Common myeloid progenitor, CD34-positive (primary cell): ENCODE measurements around the gene CNOT4.

ENCODE experiments used
- CTCF ChIA-PET: fragments of 350-600 bp; sonication (Branson Sonifier 250); formaldehyde crosslinking; loops from one replicate; lab custom pipeline; 2021; ENCODE audit warnings: antibody characterized with exemption; lab: Charles Lee
- POLR2A ChIA-PET: fragments of 350-600 bp; sonication (Branson Sonifier 250); formaldehyde crosslinking; loops from one replicate; lab custom pipeline; 2021; ENCODE audit warnings: antibody characterized with exemption; lab: Charles Lee
- DNase-seq, 3 donors: peaks; one replicate each; pipeline versions ENCODE4 v3.0.0 to v3.0.0-alpha.2; 2013
- H3K27ac ChIP-seq, 2 experiments: 1 replicate in 1 of 2; 2 replicates in 1 of 2; pipeline ENCODE4 v1.7.0; 2013; ENCODE audit warnings: inconsistent platforms in 2 of 2, low read length in 2 of 2, mild to moderate bottlenecking in 2 of 2, low read depth in 1 of 2, moderate library complexity in 1 of 2; ENCODE audit not compliant: severe bottlenecking in 2 of 2, insufficient read depth in 1 of 2, poor library complexity in 1 of 2
- H3K27me3 ChIP-seq, 5 experiments: replicated peaks in 2 of 5; 1 replicate in 3 of 5; 2 replicates in 2 of 5; pipeline versions ENCODE4 v1.6.1 to v1.7.0; 2013; ENCODE audit warnings: low read length in 4 of 5, mild to moderate bottlenecking in 2 of 5, moderate library complexity in 2 of 5, inconsistent platforms in 1 of 5; ENCODE audit not compliant: insufficient read depth in 5 of 5, control insufficient read depth in 4 of 5
- H3K36me3 ChIP-seq, 4 experiments: 1 replicate in 2 of 4; 2 replicates in 2 of 4; pipeline versions ENCODE4 v1.6.1 to v1.7.0; 2013; ENCODE audit warnings: low read length in 3 of 4, control low read depth in 1 of 4, mild to moderate bottlenecking in 1 of 4; ENCODE audit not compliant: control insufficient read depth in 4 of 4, insufficient read depth in 4 of 4
- H3K4me1 ChIP-seq, 4 experiments: 1 replicate in 3 of 4; 2 replicates in 1 of 4; pipeline versions ENCODE4 v1.6.1 to v1.7.1; 2013; ENCODE audit warnings: low read length in 3 of 4, mild to moderate bottlenecking in 3 of 4, control low read depth in 1 of 4, inconsistent platforms in 1 of 4, moderate library complexity in 1 of 4; ENCODE audit not compliant: control insufficient read depth in 4 of 4, insufficient read depth in 4 of 4; ENCODE audit errors: control extremely low read depth in 1 of 4
- H3K4me3 ChIP-seq, 7 experiments: 1 replicate in 4 of 7; 2 replicates in 3 of 7; pipeline versions ENCODE4 v1.5.1 to v1.7.0; 2013; ENCODE audit warnings: mild to moderate bottlenecking in 7 of 7, low read length in 6 of 7, moderate library complexity in 6 of 7, inconsistent platforms in 2 of 7, low read depth in 2 of 7, control low read depth in 1 of 7; ENCODE audit not compliant: insufficient read depth in 4 of 7, control insufficient read depth in 1 of 7; ENCODE audit errors: extremely low read depth in 1 of 7
- H3K9me3 ChIP-seq, 5 experiments: 1 replicate in 4 of 5; 2 replicates in 1 of 5; pipeline versions ENCODE4 v1.6.1 to v1.7.1; 2013; ENCODE audit warnings: low read length in 4 of 5, mild to moderate bottlenecking in 2 of 5, inconsistent platforms in 1 of 5, low read depth in 1 of 5, moderate library complexity in 1 of 5; ENCODE audit not compliant: control insufficient read depth in 4 of 5, insufficient read depth in 2 of 5; ENCODE audit errors: control extremely low read depth in 1 of 5
- WGBS: methylation state at CpG from one replicate; pipeline ENCODE4 v1.1.5; 2013; ENCODE audit not compliant: insufficient coverage; 5-methylcytosine and 5-hydroxymethylcytosine counted together

Gene CNOT4

GRCh38 chr7:135428011-135428410, 81.9 kb downstream of the CNOT4 start:
- no peaks in the 10 kb centered on the region for H3K9me3 ChIP-seq
- ChIA-PET POLR2A (no interaction called here), CTCF (interaction anchor here (1.0 to 1.6 kb wide), 2 partner anchors 13 to 19 kb away, joined by 3 read pairs; no protein-coding TSS in a partner anchor)
- H3K36me3 ChIP-seq, result peaks cover 0 to 6% (median 3%) of the 10 kb centered on the region in 4 experiments
- H3K27ac ChIP-seq, result no peak overlapping the region
- H3K4me1 ChIP-seq, result peaks cover 0 to 8% (median 4%) of the 10 kb centered on the region in 4 experiments
- H3K4me3 ChIP-seq, result no peak overlapping the region
- DNase-seq, result no peak
- H3K27me3 ChIP-seq, result no peaks in the 10 kb centered on the region

GRCh38 chr7:135427166-135427565, 82.7 kb downstream of the CNOT4 start:
- CTCF ChIA-PET, result interaction anchor here (0.7 to 1.0 kb wide), 2 partner anchors 20 to 35 kb away, joined by 3 read pairs; no protein-coding TSS in a partner anchor

GRCh38 chr7:135425036-135425435, 84.9 kb downstream of the CNOT4 start:
- Histone ChIP-seq H3K36me3 (peaks cover 0 to 8% (median 4%) of the 10 kb centered on the region in 4 experiments), H3K27me3 (no peaks in the 10 kb centered on the region), H3K27ac (peak overlapping the region in 1 of 2 experiments; percentile 7), H3K4me1 (peaks cover 0 to 6% (median 2%) of the 10 kb centered on the region in 4 experiments), H3K4me3 (no peak overlapping the region), H3K9me3 (no peaks in the 10 kb centered on the region)
- DNase-seq, result peak in 2 of 3 donors; percentile 43 to 59
- ChIA-PET CTCF (interaction anchor here (2.2 kb wide), 1 partner anchor 9 kb away, joined by 13 read pairs; no protein-coding TSS in a partner anchor), POLR2A (no interaction called here)
- no CpG with 5 or more reads among the region's 2 CpGs for WGBS

More at GRCh38 chr7:135427166-135427565, 82.7 kb downstream of the CNOT4 start:
- Histone ChIP-seq H3K27ac (no peak overlapping the region), H3K27me3 (no peaks in the 10 kb centered on the region), H3K9me3 (no peaks in the 10 kb centered on the region), H3K36me3 (peaks cover 0 to 3% (median 1%) of the 10 kb centered on the region in 4 experiments), H3K4me1 (peaks cover 0 to 8% (median 4%) of the 10 kb centered on the region in 4 experiments), H3K4me3 (no peak overlapping the region)
- DNase-seq, result no peak
- POLR2A ChIA-PET, result no interaction called here

- POLR2A ChIA-PET, result no interaction called here
- Histone ChIP-seq H3K4me1 (peaks cover 0 to 2% (median 0%) of the 10 kb centered on the region in 4 experiments), H3K27me3 (no peaks in the 10 kb centered on the region), H3K27ac (no peak overlapping the region), H3K4me3 (no peak overlapping the region), H3K36me3 (peaks cover 7 to 19% (median 10%) of the 10 kb centered on the region in 4 experiments), H3K9me3 (no peaks in the 10 kb centered on the region)
- WGBS, result 93% methylated on average over 4 of the region's 4 CpGs
- DNase-seq, result no peak
- CTCF ChIA-PET, result interaction anchor here (1.1 to 1.2 kb wide), 3 partner anchors 10 to 85 kb away, joined by 3 to 5 read pairs (median 4); no protein-coding TSS in a partner anchor
These were observed 89.1 kb downstream of the CNOT4 start for GRCh38 chr7:135420786-135421185.

- Histone ChIP-seq H3K4me3 (no peak overlapping the region), H3K36me3 (peaks cover 7 to 19% (median 12%) of the 10 kb centered on the region in 4 experiments), H3K9me3 (no peaks in the 10 kb centered on the region), H3K4me1 (peaks cover 0 to 9% (median 0%) of the 10 kb centered on the region in 4 experiments), H3K27ac (no peak overlapping the region), H3K27me3 (no peaks in the 10 kb centered on the region)
- POLR2A ChIA-PET, result no interaction called here
- 100% methylated on average over 3 of the region's 3 CpGs for WGBS
- DNase-seq, result no peak
- CTCF ChIA-PET, result interaction anchor here (0.7 to 3.2 kb wide), 5 partner anchors 8 to 143 kb away, joined by 3 to 15 read pairs (median 6); partner anchors contain the start of gene NUP205
These were observed 93.5 kb downstream of the CNOT4 start for GRCh38 chr7:135416431-135416830.

GRCh38 chr7:135414850-135415439, 95.0 kb downstream of the CNOT4 start:
- peak; percentile 84 to 88 (median 86) for DNase-seq
- Histone ChIP-seq H3K4me1 (peaks cover 0 to 9% (median 0%) of the 10 kb centered on the region in 4 experiments), H3K4me3 (no peak overlapping the region), H3K27me3 (no peaks in the 10 kb centered on the region), H3K9me3 (no peaks in the 10 kb centered on the region), H3K36me3 (peaks cover 7 to 14% (median 10%) of the 10 kb centered on the region in 4 experiments), H3K27ac (no peak overlapping the region)
- ChIA-PET POLR2A (no interaction called here), CTCF (interaction anchor here (0.6 to 3.2 kb wide), 11 partner anchors 9 to 231 kb away, joined by 3 to 15 read pairs (median 3); partner anchors contain the start of gene NUP205)
- WGBS, result no CpG with 5 or more reads among the region's 2 CpGs

GRCh38 chr7:135414208-135414607, 95.7 kb downstream of the CNOT4 start:
- H3K27me3 ChIP-seq, result no peaks in the 10 kb centered on the region
- ChIA-PET POLR2A (no interaction called here), CTCF (interaction anchor here (0.5 to 3.2 kb wide), 9 partner anchors 9 to 158 kb away, joined by 3 to 15 read pairs (median 3); partner anchors contain the start of gene NUP205)
- no peak overlapping the region for H3K4me3 ChIP-seq
- no peaks in the 10 kb centered on the region for H3K9me3 ChIP-seq
- no peak overlapping the region for H3K27ac ChIP-seq
- peaks cover 0 to 9% (median 0%) of the 10 kb centered on the region in 4 experiments for H3K4me1 ChIP-seq
- 100% methylated on average over 1 of the region's 3 CpGs for WGBS
- peaks cover 7 to 14% (median 10%) of the 10 kb centered on the region in 4 experiments for H3K36me3 ChIP-seq
- DNase-seq, result no peak
